HG03565 (cell line): ENCODE data around the gene SLC9A1.
"Not testable (repeated sequence)": the region's sequence is repeated elsewhere in the genome, so short reads cannot be mapped to it uniquely, and the experiment has no call there.

Source experiments
- ATAC-seq: cut with Tn5 transposase; IDR thresholded peaks from one replicate; pipeline ENCODE4 v1.9.1; 2021; ENCODE audit warnings: mild to moderate bottlenecking, moderate library complexity; ENCODE audit not compliant: unreplicated experiment

The SLC9A1 gene

GRCh38 chr1:27154991-27155781 lies at the start of gene SLC9A1:
Gene SLC9A1 (minus strand): TSS chr1:27155125. CDS start chr1:27154334, 791 bp downstream.
- peak; percentile 86 for ATAC-seq

DNA sequence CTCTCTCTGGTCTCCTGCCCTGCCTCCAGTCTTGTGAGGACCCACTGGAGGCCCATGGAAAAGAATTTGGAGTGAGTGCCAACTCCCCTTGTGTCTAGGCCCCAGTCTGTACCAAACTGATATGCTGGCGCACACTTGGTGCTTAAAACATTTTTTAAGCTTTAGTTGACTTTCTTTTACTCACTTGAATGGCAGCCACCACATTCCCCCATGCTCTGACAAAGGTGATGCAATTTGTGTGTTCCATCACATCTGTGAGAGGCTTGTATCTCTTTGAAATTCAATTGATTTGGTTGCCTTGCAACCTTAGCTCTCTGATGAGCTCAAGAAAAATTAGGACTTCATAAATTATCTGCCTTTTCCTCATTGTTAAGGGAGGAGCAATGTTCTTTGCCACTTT lies 49.0 kb upstream of the SLC9A1 start:
- no peak for ATAC-seq

GRCh38 chr1:27201295-27201694 lies 46.4 kb upstream of the SLC9A1 start:
- no peak for ATAC-seq

GRCh38 chr1:27193194-27193593 lies 38.3 kb upstream of the SLC9A1 start:
- no peak for ATAC-seq

DNA sequence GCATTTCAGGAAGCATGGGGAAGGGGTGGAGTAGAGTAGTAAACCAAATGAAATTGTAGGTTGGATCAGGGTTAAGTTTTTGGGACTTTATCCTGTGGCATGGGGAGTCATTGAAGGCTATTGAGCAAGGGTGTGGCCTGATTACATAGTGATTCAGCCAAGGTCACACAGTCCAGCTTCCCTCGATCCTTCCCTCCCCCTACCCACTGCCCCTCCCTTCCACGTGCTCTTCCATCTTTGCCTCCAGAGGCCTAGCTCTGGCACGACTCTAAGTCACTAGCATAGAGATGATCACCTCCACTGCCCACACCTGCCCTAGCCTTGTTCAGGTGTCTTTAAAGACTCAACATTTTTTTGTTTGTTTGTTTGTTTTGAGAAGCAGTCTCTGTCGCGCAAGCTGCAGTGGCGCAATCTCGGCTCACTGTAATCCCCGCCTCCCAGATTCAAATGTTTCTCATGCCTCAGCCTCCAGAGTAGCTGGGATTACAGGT lies 37.2 kb upstream of the SLC9A1 start:
- ATAC-seq = no peak

GRCh38 chr1:27184665-27185064 lies 29.7 kb upstream of the SLC9A1 start:
- not testable (repeated sequence) for ATAC-seq

GRCh38 chr1:27179979-27180378 lies 25.1 kb upstream of the SLC9A1 start:
- no peak for ATAC-seq

GRCh38 chr1:27179379-27179778 lies 24.5 kb upstream of the SLC9A1 start:
- no peak for ATAC-seq

- no peak for ATAC-seq
Observed at GRCh38 chr1:27176954-27177353, 22.0 kb upstream of the SLC9A1 start.

- ATAC-seq = no peak
Observed at GRCh38 chr1:27176323-27176722, 21.4 kb upstream of the SLC9A1 start.

GRCh38 chr1:27172992-27173391 lies 18.1 kb upstream of the SLC9A1 start:
- not testable (repeated sequence) for ATAC-seq

- ATAC-seq = no peak
Observed at GRCh38 chr1:27166929-27167328, 12.0 kb upstream of the SLC9A1 start.

GRCh38 chr1:27166351-27166802 lies 11.5 kb upstream of the SLC9A1 start:
- ATAC-seq = no peak

DNA sequence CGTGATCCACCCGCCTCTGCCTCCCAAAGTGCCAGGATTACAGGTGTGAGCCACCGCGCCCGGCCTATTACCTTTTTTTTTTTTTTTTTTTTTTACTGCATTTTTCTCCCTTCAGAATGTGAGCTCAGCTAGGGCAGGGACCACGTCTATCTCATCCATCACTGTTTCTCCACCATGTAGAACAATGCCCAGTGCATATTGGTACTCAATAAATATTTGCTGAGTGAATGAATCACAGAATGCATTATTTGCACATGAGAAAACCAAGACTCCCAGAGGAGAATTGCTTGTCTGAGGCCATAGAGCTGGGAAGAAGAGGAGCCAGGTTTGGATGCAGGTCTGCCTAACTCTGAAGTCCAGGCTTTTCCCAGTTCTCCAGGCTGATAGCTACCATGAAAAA lies 8.2 kb upstream of the SLC9A1 start:
- no peak for ATAC-seq

DNA sequence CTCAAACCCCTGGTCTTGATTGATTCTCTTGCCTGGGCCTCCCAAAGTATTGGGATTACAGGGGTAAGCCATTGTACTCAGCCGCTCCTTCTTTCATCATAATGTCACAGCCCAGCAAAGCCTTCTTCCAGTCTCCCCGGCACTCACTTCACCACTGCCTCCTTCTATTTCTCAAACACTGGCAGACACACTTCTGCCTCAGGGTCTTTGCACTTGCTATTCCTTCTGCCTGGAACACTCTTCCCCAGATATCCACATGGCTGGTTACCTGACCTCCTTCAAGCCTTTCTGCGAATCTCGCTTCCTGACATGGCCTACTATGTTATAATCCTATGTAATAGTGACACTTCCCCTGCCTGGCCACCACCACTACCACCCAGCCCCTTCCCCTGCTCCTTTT lies 7.2 kb upstream of the SLC9A1 start:
- ATAC-seq = no peak

- no peak for ATAC-seq
Observed at GRCh38 chr1:27161594-27161993, 6.7 kb upstream of the SLC9A1 start.

DNA sequence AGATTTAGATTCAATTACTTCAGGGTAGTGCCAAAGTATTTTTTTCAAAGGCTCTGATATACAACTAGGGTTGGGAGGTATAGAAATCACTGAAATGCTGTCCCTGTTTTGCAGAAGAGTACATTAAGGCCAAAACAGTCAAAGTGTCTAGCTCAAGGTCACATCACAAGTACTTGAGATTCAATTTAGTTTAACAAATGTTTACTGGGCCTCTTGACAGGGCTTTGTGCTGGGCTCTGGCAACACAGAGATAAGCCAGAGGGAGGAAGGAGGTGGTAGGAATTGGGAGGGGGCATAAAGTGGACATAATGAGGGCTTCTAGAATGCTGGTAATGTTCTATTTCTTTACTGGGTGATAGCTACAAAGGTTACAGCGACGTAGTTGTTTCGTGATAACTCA lies 2.3 kb upstream of the SLC9A1 start:
- ATAC-seq = no peak

DNA sequence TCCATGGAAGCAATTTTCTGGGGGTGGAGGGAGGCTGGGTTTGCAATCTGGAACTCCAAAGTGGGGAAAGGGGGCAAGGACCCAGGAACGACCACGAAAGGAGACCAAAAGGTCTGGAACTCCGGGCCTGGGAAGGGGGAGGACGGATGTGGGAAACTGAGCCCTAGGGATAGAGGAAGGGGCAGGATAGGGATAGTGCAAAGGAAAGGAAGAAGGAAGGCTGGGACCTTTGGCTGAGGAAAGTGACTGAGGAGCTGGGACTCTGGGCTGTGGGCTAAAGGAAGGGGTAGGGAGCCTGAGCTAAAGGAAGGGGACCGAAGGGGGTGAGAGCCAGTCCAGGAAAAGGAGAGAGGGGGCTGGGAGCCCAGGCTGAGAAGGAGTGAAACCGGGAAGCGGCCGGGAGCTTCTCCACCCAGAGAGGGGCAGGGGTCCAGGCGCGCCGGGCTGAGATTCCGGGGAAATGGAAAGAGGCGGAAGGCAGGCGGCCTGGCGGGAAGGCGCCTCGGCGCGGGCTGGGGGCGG lies 395 bp downstream of the SLC9A1 start:
- no peak for ATAC-seq

DNA sequence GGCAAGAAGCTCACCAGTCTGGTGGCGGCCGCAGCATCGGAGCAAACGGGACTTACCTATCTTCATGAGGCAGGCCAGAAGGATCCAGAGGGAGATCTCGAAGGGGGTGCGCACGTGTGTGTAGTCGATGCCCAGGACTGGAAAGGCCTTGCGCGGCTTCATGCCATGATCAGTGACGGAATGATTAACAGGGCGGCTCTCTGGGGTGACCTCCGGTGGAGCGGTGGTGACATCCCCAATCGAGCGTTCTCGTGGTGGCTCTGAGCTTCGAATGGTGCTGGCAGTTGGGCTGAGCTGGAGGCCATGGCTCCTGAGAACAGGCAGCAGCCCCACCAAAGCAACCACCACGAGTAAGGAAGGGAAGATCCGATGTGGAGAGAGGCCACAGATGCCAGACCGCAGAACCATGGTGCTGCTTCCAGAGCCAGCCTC lies 982 bp downstream of the SLC9A1 start:
- no peak for ATAC-seq

DNA sequence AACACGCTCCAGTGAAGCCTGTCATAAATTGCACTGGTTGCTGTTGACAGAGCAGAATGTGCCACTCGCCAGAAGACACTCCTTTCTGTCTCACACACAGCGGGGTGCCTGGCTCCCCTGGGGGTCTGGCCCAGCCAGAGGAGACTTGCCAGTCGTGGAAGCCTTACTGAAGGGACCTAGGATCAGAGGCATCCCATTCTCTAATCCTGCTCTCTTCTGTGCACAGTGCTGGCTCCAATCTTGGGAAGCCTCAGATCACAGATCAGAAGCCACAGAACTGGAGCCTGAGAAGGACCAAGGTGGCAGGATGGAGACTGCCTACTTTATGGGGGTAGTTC lies 1.4 kb downstream of the SLC9A1 start:
- ATAC-seq = no peak

GRCh38 chr1:27152829-27153548 lies 1.9 kb downstream of the SLC9A1 start:
- no peak for ATAC-seq
